ACC112 (cell line): ENCODE results near the gene OR5B3.

Source experiments
- H2AFZ ChIP-seq: fragments of 200-600 bp; sonication (generic); one replicate; pipeline ENCODE4 v1.6.0; 2017; ENCODE audit warnings: antibody characterized with exemption, low read length; ENCODE audit not compliant: unreplicated experiment
- H3K27ac ChIP-seq: fragments of 200-600 bp; sonication (generic); 2 replicates; pipeline ENCODE4 v1.5.1; 2014; ENCODE audit warnings: low read depth, mild to moderate bottlenecking, antibody characterized with exemption, low read length, moderate library complexity
- H3K27me3 ChIP-seq: fragments of 200-600 bp; sonication (generic); 2 replicates; pipeline ENCODE4 v1.6.1; 2014; ENCODE audit warnings: mild to moderate bottlenecking, antibody characterized with exemption, low read length, moderate library complexity, mixed read lengths; ENCODE audit not compliant: insufficient read depth
- H3K36me3 ChIP-seq: fragments of 200-600 bp; sonication (generic); 2 replicates; pipeline ENCODE4 v1.6.1; 2016; ENCODE audit warnings: mild to moderate bottlenecking, antibody characterized with exemption, low read length, moderate library complexity, mixed read lengths; ENCODE audit not compliant: insufficient read depth
- H3K4me1 ChIP-seq: fragments of 200-600 bp; sonication (generic); one replicate; pipeline ENCODE4 v1.6.1; 2016; ENCODE audit warnings: low read length, mixed read lengths; ENCODE audit not compliant: insufficient read depth, unreplicated experiment, control insufficient read depth
- H3K4me3 ChIP-seq: fragments of 200-600 bp; sonication (generic); 2 replicates; pipeline ENCODE4 v1.5.1; 2014; ENCODE audit warnings: mild to moderate bottlenecking, low read depth, low read length
- H3K79me2 ChIP-seq: fragments of 200-600 bp; sonication (generic); one replicate; pipeline ENCODE4 v1.6.0; 2016; ENCODE audit warnings: low read length; ENCODE audit not compliant: control insufficient read depth, unreplicated experiment, insufficient read depth

Gene OR5B3

DNA sequence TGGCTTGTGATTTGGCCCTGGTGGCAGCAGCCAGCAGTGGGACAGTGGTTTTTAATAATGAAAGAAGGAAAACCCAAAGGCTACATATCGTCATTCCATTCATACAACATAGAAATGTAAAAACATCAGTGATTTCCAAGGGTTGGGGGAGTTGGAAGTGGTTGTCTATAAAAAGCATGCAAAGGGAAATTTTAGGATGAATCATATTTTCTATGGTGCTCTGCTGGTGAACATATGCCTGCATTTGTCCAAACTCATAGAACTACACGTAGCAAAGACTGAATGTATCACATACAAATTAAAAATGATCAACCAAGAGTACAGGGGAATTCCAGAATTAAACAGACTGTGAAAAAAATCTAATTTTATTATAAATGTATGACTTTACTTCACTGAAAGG lies 11.1 kb downstream of the OR5B3 start:
- Histone ChIP-seq H3K27me3 (no peaks in the 10 kb centered on the region), H3K79me2 (no peaks in the 10 kb centered on the region), H2AFZ (no peak overlapping the region), H3K4me1 (peaks cover 38% of the 10 kb centered on the region), H3K36me3 (no peaks in the 10 kb centered on the region), H3K4me3 (no peak overlapping the region), H3K27ac (no peak overlapping the region)

DNA sequence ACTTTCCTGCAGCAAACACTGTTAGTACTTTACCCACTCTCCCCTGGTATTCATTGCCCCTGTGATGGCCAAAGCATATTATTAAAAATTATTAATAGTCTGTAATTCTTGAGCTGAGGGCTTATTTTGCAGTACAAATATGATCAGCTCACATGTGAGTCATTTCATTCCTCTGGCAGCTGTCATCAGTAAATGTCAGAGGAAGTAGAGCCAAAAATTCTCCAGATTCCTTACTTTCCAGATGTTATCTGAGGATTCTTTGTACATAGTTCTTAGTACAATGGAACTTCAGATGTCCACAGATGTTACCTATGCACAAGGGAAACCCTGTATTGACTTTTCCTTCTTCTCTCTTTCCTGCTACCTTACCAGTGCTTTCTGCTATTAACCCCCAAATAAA lies 12.5 kb downstream of the OR5B3 start:
- H3K4me1 ChIP-seq = peaks cover 38% of the 10 kb centered on the region
- H2AFZ ChIP-seq = no peak overlapping the region
- no peaks in the 10 kb centered on the region for H3K36me3 ChIP-seq
- H3K27me3 ChIP-seq = no peaks in the 10 kb centered on the region
- no peaks in the 10 kb centered on the region for H3K79me2 ChIP-seq
- peak overlapping the region; percentile 50 for H3K27ac ChIP-seq
- H3K4me3 ChIP-seq = no peak overlapping the region

DNA sequence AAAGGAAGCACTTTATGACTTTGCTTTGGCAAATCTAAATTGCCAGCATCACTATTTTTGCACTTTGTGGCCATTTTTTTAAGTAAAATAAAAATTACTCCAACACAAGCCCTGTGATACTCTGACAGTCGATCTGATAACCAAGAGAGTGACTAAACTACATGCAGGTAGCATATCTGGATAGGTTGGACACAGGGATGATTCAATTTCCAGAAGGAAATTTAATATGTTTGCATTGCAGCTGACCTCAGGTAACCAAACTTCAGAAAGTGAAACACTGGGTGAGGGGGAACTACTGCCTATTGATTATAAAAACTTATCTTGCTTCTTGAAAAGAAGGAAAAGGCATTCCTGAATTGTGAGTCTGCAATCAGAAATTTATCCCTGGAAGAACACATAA lies 13.9 kb downstream of the OR5B3 start:
- peak overlapping the region; percentile 50 for H3K27ac ChIP-seq
- no peaks in the 10 kb centered on the region for H3K27me3 ChIP-seq
- H3K4me3 ChIP-seq = 0 out of 2 replicates have a peak overlapping the region, but pooled peaks have one; percentile 33
- peak overlapping the region; percentile 72 for H2AFZ ChIP-seq
- no peaks in the 10 kb centered on the region for H3K79me2 ChIP-seq
- peaks cover 38% of the 10 kb centered on the region for H3K4me1 ChIP-seq
- H3K36me3 ChIP-seq = no peaks in the 10 kb centered on the region

GRCh38 chr11:58391879-58392278 lies 14.8 kb downstream of the OR5B3 start:
- H3K36me3 ChIP-seq = no peaks in the 10 kb centered on the region
- peaks cover 38% of the 10 kb centered on the region for H3K4me1 ChIP-seq
- H3K27ac ChIP-seq = peak overlapping the region; percentile 50
- H3K4me3 ChIP-seq = peak overlapping the region; percentile 22; the same call in 1 of the 2 replicates
- H3K27me3 ChIP-seq = no peaks in the 10 kb centered on the region
- H2AFZ ChIP-seq = peak overlapping the region; percentile 28
- H3K79me2 ChIP-seq = no peaks in the 10 kb centered on the region

- Histone ChIP-seq H3K4me3 (no peak overlapping the region), H3K36me3 (no peaks in the 10 kb centered on the region), H2AFZ (no peak overlapping the region), H3K27me3 (no peaks in the 10 kb centered on the region), H3K79me2 (no peaks in the 10 kb centered on the region), H3K4me1 (peaks cover 38% of the 10 kb centered on the region), H3K27ac (no peak overlapping the region)
These were observed 16.1 kb downstream of the OR5B3 start for GRCh38 chr11:58390551-58391063.

- Histone ChIP-seq H3K4me3 (no peak within 1 kb of the TSS), H2AFZ (no peak within 1 kb of the TSS), H3K27ac (no peak within 1 kb of the TSS), H3K27me3 (no peaks in the 10 kb centered on the region), H3K4me1 (no peaks in the 10 kb centered on the region), H3K36me3 (no peaks in the 10 kb centered on the region), H3K79me2 (no peaks in the 10 kb centered on the region)
These were observed 47.7 kb downstream of the OR5B3 start, which contains the start of gene OR5B17 for GRCh38 chr11:58358969-58359368. Gene OR5B17 (minus strand): TSS chr11:58359069. CDS start chr11:58359069, 0 bp downstream.

DNA sequence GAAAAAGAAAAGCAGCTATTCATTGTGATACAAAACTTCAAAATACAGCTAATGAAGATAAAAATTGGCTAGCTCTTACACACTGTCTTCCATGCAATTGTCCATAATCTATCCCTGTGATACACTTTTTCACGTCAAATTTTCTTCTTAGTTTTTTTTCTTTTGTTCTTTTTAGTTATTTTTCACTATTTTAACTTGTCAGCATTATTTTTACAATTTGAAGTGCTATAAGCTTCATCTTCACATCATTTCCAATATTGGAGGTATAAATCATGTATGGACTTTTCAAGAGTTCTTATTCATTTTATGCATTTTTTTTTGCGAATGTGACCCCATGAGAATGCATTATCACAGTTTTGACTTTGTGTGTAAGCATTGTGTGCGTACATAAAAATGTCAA lies 51.9 kb downstream of the OR5B3 start:
- H3K36me3 ChIP-seq = no peaks in the 10 kb centered on the region

More for the DNA sequence above, 51.9 kb downstream of the OR5B3 start:
- no peak overlapping the region for H3K4me3 ChIP-seq
- H3K4me1 ChIP-seq = no peaks in the 10 kb centered on the region
- H3K27ac ChIP-seq = no peak overlapping the region
- H2AFZ ChIP-seq = no peak overlapping the region
- no peaks in the 10 kb centered on the region for H3K27me3 ChIP-seq
- no peaks in the 10 kb centered on the region for H3K79me2 ChIP-seq
